ENCODE results near the gene UNC45A.

GRCh38 chr15:90994417-90995311 lies 59.6 kb downstream of the UNC45A start, which contains the start of gene PRC1:
- no peak for TF ChIP-seq CTCF (IDR thresholded peaks at IDR 0.05; ENCODE audit: insufficient read depth, low read depth, low read length)
- TF ChIP-seq EZH2 (IDR thresholded peaks at IDR 0.05; ENCODE audit: insufficient read depth, low read length): no peak

All from astrocyte (in vitro differentiated cells and primary cell).